Measurements from ENCODE around the gene FAM89B.
A peak's percentile ranks its signal among the peaks of the same experiment; 100 is the strongest.

The FAM89B gene

GRCh38 chr11:65524741-65525545, 47.4 kb upstream of the FAM89B start, which contains the start of gene SCYL1:
TSS of gene SCYL1 (plus strand) at chr11:65525083. CDS start at chr11:65525154, 71 bp downstream.
- H3K4me2 ChIP-seq (ENCODE audit: low read length) = peak within 1 kb of the TSS; percentile 91
- peak within 1 kb of the TSS; percentile 97 for H4K91ac ChIP-seq (ENCODE audit: low read depth, low read length)
- WGBS (ENCODE audit: extremely low coverage, insufficient coverage, insufficient read length) = no CpG with 5 or more reads among the region's 82 CpGs

GRCh38 chr11:65525546-65526480, 46.5 kb upstream of the FAM89B start:
- Histone ChIP-seq H3K79me1 (ENCODE audit: low read length) (peaks cover 10% of the 10 kb centered on the region), H3K23ac (ENCODE audit: low read length) (peak overlapping the region; percentile 7), H3K18ac (ENCODE audit: low read length) (peak overlapping the region; percentile 97), H4K91ac (ENCODE audit: low read depth, low read length) (peak overlapping the region; percentile 97), H2AK5ac (ENCODE audit: low read length) (peak overlapping the region; percentile 84), H3K4ac (ENCODE audit: low read depth, low read length) (peak overlapping the region; percentile 92), H3K36me3 (ENCODE audit: control insufficient read depth in 1 of 2, insufficient read depth in 2 of 2, low read length in 2 of 2) (peaks cover 38 to 40% of the 10 kb centered on the region in 2 experiments), H3K4me2 (ENCODE audit: low read length) (peak overlapping the region; percentile 91), H4K12ac (ENCODE audit: low read depth, low read length) (peak overlapping the region; percentile 75), H3K14ac (ENCODE audit: low read length) (peak overlapping the region; percentile 99), H4K8ac (ENCODE audit: low read depth, low read length) (peak overlapping the region; percentile 97), H3K27me3 (ENCODE audit: insufficient read depth, low read length) (no peaks in the 10 kb centered on the region), H3K79me2 (ENCODE audit: control insufficient read depth, insufficient read depth, low read length, poor library complexity) (peaks cover 10% of the 10 kb centered on the region), H3K4me1 (ENCODE audit: control insufficient read depth in 1 of 2, insufficient read depth in 2 of 2, low read length in 2 of 2) (peaks cover 14 to 22% of the 10 kb centered on the region in 2 experiments), H2BK120ac (ENCODE audit: insufficient read depth, low read length, poor library complexity) (peak overlapping the region; percentile 95), H3K27ac (ENCODE audit: low read depth, low read length) (no peak overlapping the region), H2BK5ac (ENCODE audit: low read depth, low read length, poor library complexity) (peak overlapping the region; percentile 87), H2BK12ac (ENCODE audit: low read length) (peak overlapping the region; percentile 23), H3K4me3 (ENCODE audit: low read depth, low read length) (peak overlapping the region; percentile 84), H3K9me3 (ENCODE audit: insufficient read depth, low read depth, low read length) (peaks cover 2% of the 10 kb centered on the region), H2AFZ (ENCODE audit: insufficient read depth, low read length, poor library complexity) (peak overlapping the region; percentile 48), H3K9ac (ENCODE audit: low read length) (peak overlapping the region; percentile 80)
- WGBS (ENCODE audit: extremely low coverage, insufficient coverage, insufficient read length) = no CpG with 5 or more reads among the region's 31 CpGs
- DNase-seq = no peak

More at GRCh38 chr11:65524741-65525545, 47.4 kb upstream of the FAM89B start, which contains the start of gene SCYL1:
- Histone ChIP-seq H3K14ac (ENCODE audit: low read length) (peak within 1 kb of the TSS; percentile 99), H3K27me3 (ENCODE audit: insufficient read depth, low read length) (no peaks in the 10 kb centered on the region), H3K23ac (ENCODE audit: low read length) (peak within 1 kb of the TSS; percentile 7), H2AK5ac (ENCODE audit: low read length) (peak within 1 kb of the TSS; percentile 84), H3K79me2 (ENCODE audit: control insufficient read depth, insufficient read depth, low read length, poor library complexity) (peaks cover 10% of the 10 kb centered on the region), H3K27ac (ENCODE audit: low read depth, low read length) (peak within 1 kb of the TSS; percentile 72), H3K4ac (ENCODE audit: low read depth, low read length) (peak within 1 kb of the TSS; percentile 92), H2BK120ac (ENCODE audit: insufficient read depth, low read length, poor library complexity) (peak within 1 kb of the TSS; percentile 95), H3K36me3 (ENCODE audit: control insufficient read depth in 1 of 2, insufficient read depth in 2 of 2, low read length in 2 of 2) (peaks cover 29 to 31% of the 10 kb centered on the region in 2 experiments), H3K4me3 (ENCODE audit: low read depth, low read length) (peak within 1 kb of the TSS; percentile 84), H3K9ac (ENCODE audit: low read length) (peak within 1 kb of the TSS; percentile 98), H3K4me1 (ENCODE audit: control insufficient read depth in 1 of 2, insufficient read depth in 2 of 2, low read length in 2 of 2) (peaks cover 14 to 22% of the 10 kb centered on the region in 2 experiments), H3K79me1 (ENCODE audit: low read length) (peaks cover 10% of the 10 kb centered on the region), H2BK12ac (ENCODE audit: low read length) (peak within 1 kb of the TSS; percentile 23), H2AFZ (ENCODE audit: insufficient read depth, low read length, poor library complexity) (peak within 1 kb of the TSS; percentile 48), H4K8ac (ENCODE audit: low read depth, low read length) (peak within 1 kb of the TSS; percentile 97), H3K9me3 (ENCODE audit: insufficient read depth, low read depth, low read length) (peaks cover 2% of the 10 kb centered on the region), H3K18ac (ENCODE audit: low read length) (peak within 1 kb of the TSS; percentile 97), H2BK5ac (ENCODE audit: low read depth, low read length, poor library complexity) (peak within 1 kb of the TSS; percentile 87), H4K12ac (ENCODE audit: low read depth, low read length) (peak within 1 kb of the TSS; percentile 92)
- peak; percentile 51 to 73 for DNase-seq

DNA sequence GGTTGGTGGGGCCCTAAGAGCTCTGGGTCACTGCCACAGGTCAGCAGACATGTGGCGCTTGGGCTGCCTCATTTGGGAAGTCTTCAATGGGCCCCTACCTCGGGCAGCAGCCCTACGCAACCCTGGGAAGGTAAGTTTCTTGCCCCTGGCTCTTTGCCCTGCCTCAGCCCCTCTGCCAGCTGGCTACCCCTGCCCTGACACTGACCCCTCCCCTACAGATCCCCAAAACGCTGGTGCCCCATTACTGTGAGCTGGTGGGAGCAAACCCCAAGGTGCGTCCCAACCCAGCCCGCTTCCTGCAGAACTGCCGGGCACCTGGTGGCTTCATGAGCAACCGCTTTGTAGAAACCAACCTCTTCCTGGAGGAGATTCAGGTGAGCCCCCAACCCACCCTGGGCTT, 45.6 kb upstream of the FAM89B start:
- Histone ChIP-seq H4K91ac (ENCODE audit: low read depth, low read length) (no peak overlapping the region), H2BK12ac (ENCODE audit: low read length) (no peak overlapping the region), H3K23ac (ENCODE audit: low read length) (no peak overlapping the region), H4K8ac (ENCODE audit: low read depth, low read length) (no peak overlapping the region), H3K14ac (ENCODE audit: low read length) (no peak overlapping the region), H3K4ac (ENCODE audit: low read depth, low read length) (no peak overlapping the region), H3K79me1 (ENCODE audit: low read length) (peaks cover 10% of the 10 kb centered on the region), H2BK120ac (ENCODE audit: insufficient read depth, low read length, poor library complexity) (no peak overlapping the region), H2AK5ac (ENCODE audit: low read length) (no peak overlapping the region), H2BK5ac (ENCODE audit: low read depth, low read length, poor library complexity) (no peak overlapping the region), H3K4me2 (ENCODE audit: low read length) (no peak overlapping the region), H3K27ac (ENCODE audit: low read depth, low read length) (no peak overlapping the region), H3K4me1 (ENCODE audit: control insufficient read depth in 1 of 2, insufficient read depth in 2 of 2, low read length in 2 of 2) (peaks cover 14 to 22% of the 10 kb centered on the region in 2 experiments), H3K9ac (ENCODE audit: low read length) (no peak overlapping the region), H3K4me3 (ENCODE audit: low read depth, low read length) (no peak overlapping the region), H3K9me3 (ENCODE audit: insufficient read depth, low read depth, low read length) (peaks cover 2% of the 10 kb centered on the region), H3K18ac (ENCODE audit: low read length) (peak overlapping the region; percentile 21), H4K12ac (ENCODE audit: low read depth, low read length) (no peak overlapping the region), H3K79me2 (ENCODE audit: control insufficient read depth, insufficient read depth, low read length, poor library complexity) (peaks cover 10% of the 10 kb centered on the region), H3K36me3 (ENCODE audit: control insufficient read depth in 1 of 2, insufficient read depth in 2 of 2, low read length in 2 of 2) (peaks cover 47 to 49% of the 10 kb centered on the region in 2 experiments), H2AFZ (ENCODE audit: insufficient read depth, low read length, poor library complexity) (no peak overlapping the region), H3K27me3 (ENCODE audit: insufficient read depth, low read length) (no peaks in the 10 kb centered on the region)
- DNase-seq = no peak
- no CpG with 5 or more reads among the region's 8 CpGs for WGBS (ENCODE audit: extremely low coverage, insufficient coverage, insufficient read length)

DNA sequence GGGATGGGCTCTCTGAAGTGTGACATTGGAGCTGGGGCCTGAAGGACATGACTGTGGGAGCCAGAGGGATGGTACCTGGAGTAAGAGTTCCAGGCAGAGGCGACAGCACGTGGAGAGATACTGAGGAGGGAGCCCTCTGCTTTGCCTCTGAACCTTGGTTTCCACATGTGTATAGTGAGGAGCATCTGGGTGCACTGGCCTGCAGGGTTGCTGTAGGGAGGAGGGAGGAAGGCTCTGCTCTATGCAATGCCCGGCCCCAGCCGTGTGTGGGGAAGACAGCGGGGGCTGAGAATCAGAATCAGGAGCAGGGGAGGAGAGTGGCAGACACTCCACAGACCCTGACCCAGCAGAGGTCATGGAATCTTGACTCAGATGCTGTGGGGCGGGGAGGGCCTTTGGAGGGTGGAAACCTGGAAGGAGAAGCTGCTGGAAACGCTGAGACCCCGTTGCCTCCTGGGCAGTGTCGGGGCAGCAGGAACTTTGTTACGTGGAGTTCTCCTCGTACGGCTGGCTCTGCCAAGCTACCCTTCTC, 43.5 kb upstream of the FAM89B start:
- no peak for DNase-seq
- H3K79me1 ChIP-seq (ENCODE audit: low read length) = peaks cover 10% of the 10 kb centered on the region
- no peak overlapping the region for H4K8ac ChIP-seq (ENCODE audit: low read depth, low read length)
- no peak overlapping the region for H2BK12ac ChIP-seq (ENCODE audit: low read length)
- H3K79me2 ChIP-seq (ENCODE audit: control insufficient read depth, insufficient read depth, low read length, poor library complexity) = peaks cover 10% of the 10 kb centered on the region
- no peak overlapping the region for H3K4me2 ChIP-seq (ENCODE audit: low read length)
- H3K4me1 ChIP-seq (ENCODE audit: control insufficient read depth in 1 of 2, insufficient read depth in 2 of 2, low read length in 2 of 2) = peaks cover 12 to 16% of the 10 kb centered on the region in 2 experiments
- H3K27me3 ChIP-seq (ENCODE audit: insufficient read depth, low read length) = no peaks in the 10 kb centered on the region
- H2AFZ ChIP-seq (ENCODE audit: insufficient read depth, low read length, poor library complexity) = no peak overlapping the region
- no peak overlapping the region for H3K18ac ChIP-seq (ENCODE audit: low read length)
- no peak overlapping the region for H3K9ac ChIP-seq (ENCODE audit: low read length)
- no peak overlapping the region for H2BK120ac ChIP-seq (ENCODE audit: insufficient read depth, low read length, poor library complexity)
- H3K14ac ChIP-seq (ENCODE audit: low read length) = no peak overlapping the region
- peaks cover 64 to 67% of the 10 kb centered on the region in 2 experiments for H3K36me3 ChIP-seq (ENCODE audit: control insufficient read depth in 1 of 2, insufficient read depth in 2 of 2, low read length in 2 of 2)
- no peak overlapping the region for H4K12ac ChIP-seq (ENCODE audit: low read depth, low read length)
- no peak overlapping the region for H3K4ac ChIP-seq (ENCODE audit: low read depth, low read length)
- no peak overlapping the region for H3K27ac ChIP-seq (ENCODE audit: low read depth, low read length)
- no CpG with 5 or more reads among the region's 12 CpGs for WGBS (ENCODE audit: extremely low coverage, insufficient coverage, insufficient read length)
- no peak overlapping the region for H4K91ac ChIP-seq (ENCODE audit: low read depth, low read length)
- no peak overlapping the region for H2AK5ac ChIP-seq (ENCODE audit: low read length)
- no peak overlapping the region for H2BK5ac ChIP-seq (ENCODE audit: low read depth, low read length, poor library complexity)
- no peak overlapping the region for H3K4me3 ChIP-seq (ENCODE audit: low read depth, low read length)
- no peak overlapping the region for H3K23ac ChIP-seq (ENCODE audit: low read length)
- peaks cover 2% of the 10 kb centered on the region for H3K9me3 ChIP-seq (ENCODE audit: insufficient read depth, low read depth, low read length)

Data from trophoblast cell (in vitro differentiated cells and primary cell).